Measurements from ENCODE around the gene FAM170B.

FAM170B gene

GRCh38 chr10:49133706-49134248, at the start of gene FAM170B:
Gene FAM170B (minus strand): TSS chr10:49134021. CDS start chr10:49133918, 103 bp downstream.
- DNase-seq, result no peak

GRCh38 chr10:49182776-49183175, 49.0 kb upstream of the FAM170B start:
- DNase-seq, result no peak

DNA sequence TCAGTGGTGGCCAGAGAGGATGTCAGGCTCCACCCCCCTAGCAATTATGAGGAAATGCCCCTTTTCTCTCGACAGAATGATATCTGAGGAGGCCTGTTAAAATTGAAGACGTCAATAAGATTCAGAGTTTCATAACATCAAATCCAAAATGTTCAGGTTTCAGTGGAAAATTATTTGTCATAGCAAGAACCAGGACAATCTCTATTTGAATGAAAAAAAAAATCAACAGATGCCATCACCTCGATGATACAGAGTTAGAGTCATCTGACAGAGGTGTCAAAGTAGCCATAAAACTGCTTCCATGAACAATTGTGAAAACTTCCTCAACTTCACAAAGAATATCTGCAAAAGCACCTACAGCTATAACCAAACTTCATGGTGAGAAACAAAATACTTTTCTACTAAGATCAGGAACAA, 46.6 kb upstream of the FAM170B start:
- no peak for DNase-seq

- DNase-seq, result no peak
Measured at GRCh38 chr10:49179699-49180443, 46.0 kb upstream of the FAM170B start.

GRCh38 chr10:49178489-49179471, 45.0 kb upstream of the FAM170B start:
- DNase-seq, result no peak

GRCh38 chr10:49177391-49178355, 43.9 kb upstream of the FAM170B start:
- DNase-seq, result peak; percentile 57 to 85

GRCh38 chr10:49176310-49177268, 42.8 kb upstream of the FAM170B start:
- no peak for DNase-seq

GRCh38 chr10:49175587-49176309, 41.9 kb upstream of the FAM170B start:
- no peak for DNase-seq

DNA sequence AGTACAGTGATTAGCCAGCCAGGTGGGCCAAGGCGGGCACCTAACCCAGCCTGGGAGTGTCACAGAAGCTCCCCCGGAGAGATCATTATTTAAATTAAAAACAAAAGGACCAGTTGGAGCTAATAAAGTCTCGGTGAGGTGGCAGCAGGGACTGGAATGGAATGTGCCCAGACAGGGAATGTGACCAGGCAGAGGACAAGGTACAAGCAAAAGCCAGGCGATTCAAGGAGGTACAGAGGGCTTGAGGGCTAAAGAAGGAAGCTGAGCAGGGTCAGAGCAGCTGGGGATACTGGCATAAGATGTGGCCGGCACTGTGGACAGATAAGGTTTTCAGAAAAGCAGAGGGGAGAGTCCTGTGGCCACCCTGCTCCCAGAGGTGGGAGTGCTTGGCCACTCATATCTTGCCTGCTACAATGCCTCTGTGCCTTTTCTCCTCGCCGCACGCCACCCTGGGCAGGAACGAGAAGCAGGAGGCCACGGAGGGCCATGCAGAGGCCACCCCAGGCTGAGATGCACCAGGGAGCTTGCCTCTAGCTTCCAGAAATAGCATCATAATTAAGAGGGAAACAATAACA, 41.2 kb upstream of the FAM170B start:
- no peak for DNase-seq

GRCh38 chr10:49174261-49174925, 40.6 kb upstream of the FAM170B start:
- no peak for DNase-seq

- no peak for DNase-seq
Measured at GRCh38 chr10:49173853-49174252, 40.0 kb upstream of the FAM170B start.

- DNase-seq, result no peak
Measured at GRCh38 chr10:49173201-49173772, 39.5 kb upstream of the FAM170B start.

DNA sequence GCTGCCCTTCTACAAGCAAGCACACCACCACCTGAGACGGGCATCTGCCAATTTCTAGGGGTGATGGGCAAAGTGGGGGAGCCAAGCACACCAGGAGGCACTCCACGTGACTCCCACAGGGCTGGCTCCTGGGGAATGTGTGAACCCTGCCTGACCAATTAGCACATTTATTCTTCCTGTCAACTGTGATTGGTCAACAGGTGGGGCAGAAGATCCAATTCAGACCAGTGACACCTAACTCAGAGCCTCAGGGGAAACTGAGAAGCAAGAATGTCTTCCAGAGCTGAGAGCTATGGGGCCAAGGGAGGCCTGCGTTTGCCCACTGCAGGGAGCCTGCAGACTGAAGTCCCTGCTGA, 38.9 kb upstream of the FAM170B start:
- DNase-seq, result no peak

DNA sequence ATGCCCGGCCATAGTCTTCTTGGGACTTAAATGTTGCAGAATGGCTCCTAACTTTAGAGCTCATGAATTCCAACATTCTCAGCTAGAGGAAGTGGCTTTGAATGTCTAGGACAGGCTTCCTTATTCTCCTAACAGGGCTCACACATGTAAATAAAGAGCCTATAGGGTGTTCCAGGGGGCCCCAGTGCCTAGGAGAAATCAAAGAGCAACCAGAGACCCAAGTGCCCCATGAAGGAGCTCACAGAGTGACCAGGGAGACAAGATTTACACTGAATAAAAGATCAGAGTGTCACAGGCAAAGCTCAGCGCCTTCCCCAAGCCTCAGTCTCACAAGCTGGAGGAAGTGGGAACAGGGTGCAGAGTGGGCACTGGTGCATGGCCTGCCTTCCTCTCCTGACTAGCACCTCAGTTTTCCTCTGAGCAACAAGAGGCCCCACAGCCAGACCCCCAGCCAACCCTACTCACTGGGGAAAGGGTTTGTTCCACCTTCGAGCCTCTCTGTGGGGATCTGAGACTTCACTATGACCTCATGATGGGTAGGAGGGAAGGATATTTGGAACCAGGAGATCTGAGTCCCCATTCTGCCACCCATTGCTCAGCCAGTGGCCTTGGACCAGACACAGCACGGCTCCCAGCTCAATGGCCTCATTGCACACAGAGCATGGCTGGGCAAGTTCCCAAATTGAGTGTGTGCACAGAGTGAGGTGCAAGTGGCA, 38.4 kb upstream of the FAM170B start:
- no peak for DNase-seq

- DNase-seq, result no peak
Measured at GRCh38 chr10:49171326-49172060, 37.7 kb upstream of the FAM170B start.

- DNase-seq, result no peak
Measured at GRCh38 chr10:49170632-49171325, 37.0 kb upstream of the FAM170B start.

DNA sequence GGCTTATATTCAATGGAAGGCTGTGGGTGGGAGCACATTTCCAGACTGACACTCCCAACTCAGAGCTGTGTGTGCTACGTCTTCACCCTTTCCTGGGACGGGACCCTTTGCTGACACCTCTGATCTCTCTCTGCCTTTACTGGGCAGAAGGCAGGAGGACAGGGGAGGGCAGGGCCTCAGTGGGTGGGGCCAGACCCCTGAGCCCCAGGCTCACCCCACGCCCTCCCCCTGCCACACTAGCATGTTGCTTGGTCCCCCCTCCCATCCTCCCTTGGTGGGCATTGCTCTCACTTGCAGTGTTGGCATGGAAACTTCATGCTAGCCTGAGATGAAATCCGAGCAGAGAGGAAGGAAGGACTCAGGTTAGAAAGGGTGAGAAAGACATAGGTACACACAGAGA, 36.0 kb upstream of the FAM170B start:
- no peak for DNase-seq
